Activated CD8-positive, alpha-beta memory T cell treated with anti-CD3 and anti-CD28 coated beads, Interleukin-2, amount 50 U/mL, for 4 hours (primary cell): ENCODE results near the gene COX8A.
A peak's percentile ranks its signal among the peaks of the same experiment; 100 is the strongest.
"Not testable (repeated sequence)": the region's sequence is repeated elsewhere in the genome, so short reads cannot be mapped to it uniquely, and the experiment has no call there.

Source experiments
- DNase-seq: peaks from one replicate; pipeline ENCODE4 v3.0.0-alpha.2; 2020

Gene COX8A

GRCh38 chr11:63970902-63971301 lies 3.5 kb upstream of the COX8A start:
- no peak for DNase-seq

GRCh38 chr11:63973912-63974258 lies 535 bp upstream of the COX8A start:
- DNase-seq, result not testable (repeated sequence)

GRCh38 chr11:63978551-63979239 lies 4.3 kb downstream of the COX8A start:
- no peak for DNase-seq

GRCh38 chr11:63979426-63979825 lies 5.0 kb downstream of the COX8A start:
- DNase-seq, result no peak

- DNase-seq, result peak; percentile 56
These were observed 11.4 kb downstream of the COX8A start for GRCh38 chr11:63985812-63986155.

- peak; percentile 86 for DNase-seq
These were observed 11.9 kb downstream of the COX8A start, which contains the start of gene OTUB1 for GRCh38 chr11:63986156-63986931. OTUB1 (plus strand) TSS chr11:63986438; CDS start chr11:63986457, 19 bp downstream.

- no peak for DNase-seq
These were observed 12.6 kb downstream of the COX8A start for GRCh38 chr11:63986932-63987513.

- DNase-seq, result no peak
These were observed 17.1 kb downstream of the COX8A start for GRCh38 chr11:63991558-63991957.

- no peak for DNase-seq
These were observed 18.7 kb downstream of the COX8A start for GRCh38 chr11:63993100-63993499.

GRCh38 chr11:63993993-63994392 lies 19.6 kb downstream of the COX8A start:
- no peak for DNase-seq

- no peak for DNase-seq
These were observed 22.1 kb downstream of the COX8A start for GRCh38 chr11:63996512-63996911.

- DNase-seq, result no peak
These were observed 22.8 kb downstream of the COX8A start for GRCh38 chr11:63997104-63997700.

- no peak for DNase-seq
These were observed 23.4 kb downstream of the COX8A start for GRCh38 chr11:63997801-63998337.

GRCh38 chr11:63998558-63999348 lies 24.3 kb downstream of the COX8A start:
- DNase-seq, result no peak

GRCh38 chr11:63999349-64000025 lies 25.1 kb downstream of the COX8A start:
- peak; percentile 71 for DNase-seq

- DNase-seq, result peak; percentile 73
These were observed 25.8 kb downstream of the COX8A start for GRCh38 chr11:64000026-64000739.

GRCh38 chr11:64000740-64001483 lies 26.5 kb downstream of the COX8A start:
- DNase-seq, result no peak

GRCh38 chr11:64001484-64002420 lies 27.3 kb downstream of the COX8A start:
- no peak for DNase-seq
